ELR (cell line): ENCODE measurements around the gene TMA7.

Source experiments
- DNase-seq: peaks from one replicate; pipeline ENCODE4 v3.0.0-alpha.2; 2015; ENCODE audit warnings: low read depth

The TMA7 gene

DNA sequence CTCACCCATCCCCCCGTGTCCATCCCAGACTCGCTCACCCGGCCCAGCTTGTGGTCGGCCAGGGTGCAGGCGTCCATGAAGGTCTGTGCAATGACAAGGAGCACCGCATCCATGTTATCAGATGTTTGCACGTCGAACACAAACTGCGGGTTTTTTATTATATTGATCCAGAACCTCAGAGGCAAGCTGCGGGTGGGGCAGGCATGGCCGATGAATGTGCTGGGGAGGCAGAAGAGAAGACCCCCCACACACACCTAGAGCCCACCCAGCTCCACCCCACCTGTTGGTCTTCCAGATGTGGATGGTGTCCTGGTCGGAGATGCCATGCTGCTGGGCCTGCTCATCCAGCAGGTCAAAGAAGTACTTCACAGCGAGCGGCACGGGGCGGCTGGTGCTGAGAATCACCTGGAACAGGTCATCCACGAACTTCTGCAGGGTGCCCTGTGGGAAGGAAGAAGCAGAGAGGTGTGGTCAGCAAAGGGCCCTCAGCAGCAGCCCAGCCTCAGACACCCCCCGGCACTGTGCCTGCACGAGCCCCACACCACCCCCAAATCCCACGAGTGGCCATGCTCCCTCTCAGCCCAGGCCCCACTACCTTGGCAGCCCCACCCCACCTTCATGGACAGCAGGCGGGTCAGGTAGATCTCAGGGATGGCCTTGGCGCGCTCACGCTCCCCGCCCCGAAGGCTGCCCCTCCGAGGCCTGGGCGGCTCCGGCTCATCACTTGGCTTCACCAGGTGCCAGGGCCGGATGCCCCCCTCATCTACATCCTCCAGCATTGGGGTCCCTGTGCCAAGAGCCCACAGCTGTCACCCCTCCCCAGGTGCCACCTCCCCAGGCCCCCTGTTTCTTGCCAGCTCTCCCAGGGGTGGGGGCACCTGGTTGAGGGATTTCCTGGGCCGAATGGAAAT lies 30.5 kb upstream of the TMA7 start:
- DNase-seq = no peak

- no peak for DNase-seq
These were observed 29.6 kb upstream of the TMA7 start for GRCh38 chr3:48410205-48411040.

DNA sequence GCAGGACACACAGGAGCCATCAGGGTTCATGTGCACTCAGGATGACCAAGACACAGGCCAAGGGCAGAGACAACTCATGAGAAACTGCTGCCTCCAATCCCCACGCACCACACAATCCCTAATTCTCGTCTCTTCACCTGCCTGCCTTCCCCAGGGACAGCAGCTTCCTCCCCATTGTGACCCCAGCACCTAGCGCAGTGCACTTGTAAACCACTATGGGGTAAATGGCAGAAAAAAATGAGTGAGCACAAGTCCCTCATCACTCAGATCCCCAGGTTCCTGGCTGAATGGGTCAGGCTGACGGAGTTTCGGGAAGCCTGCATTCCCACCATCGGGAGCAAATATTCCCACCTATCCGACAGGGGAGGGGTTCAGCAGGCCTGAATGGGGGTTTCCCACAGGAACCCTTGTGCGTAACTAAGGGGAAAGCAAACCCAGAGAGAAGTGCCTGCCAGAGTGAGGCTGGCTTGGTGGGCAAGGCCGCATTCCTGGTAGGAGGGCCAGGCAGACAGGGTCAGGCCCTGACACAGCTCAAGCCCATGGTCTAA lies 28.9 kb upstream of the TMA7 start:
- no peak for DNase-seq

- no peak for DNase-seq
These were observed 28.3 kb upstream of the TMA7 start for GRCh38 chr3:48411606-48412374.

GRCh38 chr3:48412375-48413001 lies 27.6 kb upstream of the TMA7 start:
- DNase-seq = no peak

DNA sequence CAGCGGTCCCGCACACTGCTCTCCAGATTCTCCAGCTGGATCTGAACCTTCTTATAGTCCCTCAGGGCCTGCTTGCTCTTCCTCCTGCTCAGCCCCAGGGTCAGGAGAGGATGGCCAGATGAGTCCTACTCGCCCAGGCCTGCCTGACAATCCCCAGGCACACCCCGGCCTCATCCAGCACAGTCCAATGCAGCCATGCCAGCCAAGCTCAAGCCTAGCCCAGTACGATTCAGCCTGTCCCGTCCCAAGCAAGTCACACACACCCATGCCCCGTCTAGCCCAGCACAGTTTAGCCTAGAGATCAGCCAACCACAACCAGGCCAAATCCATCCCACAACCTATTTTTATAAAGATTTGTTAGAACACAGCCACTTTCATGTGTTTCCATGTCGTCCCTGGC lies 27.0 kb upstream of the TMA7 start:
- DNase-seq = no peak

- no peak for DNase-seq
These were observed 26.4 kb upstream of the TMA7 start for GRCh38 chr3:48413611-48414010.

DNA sequence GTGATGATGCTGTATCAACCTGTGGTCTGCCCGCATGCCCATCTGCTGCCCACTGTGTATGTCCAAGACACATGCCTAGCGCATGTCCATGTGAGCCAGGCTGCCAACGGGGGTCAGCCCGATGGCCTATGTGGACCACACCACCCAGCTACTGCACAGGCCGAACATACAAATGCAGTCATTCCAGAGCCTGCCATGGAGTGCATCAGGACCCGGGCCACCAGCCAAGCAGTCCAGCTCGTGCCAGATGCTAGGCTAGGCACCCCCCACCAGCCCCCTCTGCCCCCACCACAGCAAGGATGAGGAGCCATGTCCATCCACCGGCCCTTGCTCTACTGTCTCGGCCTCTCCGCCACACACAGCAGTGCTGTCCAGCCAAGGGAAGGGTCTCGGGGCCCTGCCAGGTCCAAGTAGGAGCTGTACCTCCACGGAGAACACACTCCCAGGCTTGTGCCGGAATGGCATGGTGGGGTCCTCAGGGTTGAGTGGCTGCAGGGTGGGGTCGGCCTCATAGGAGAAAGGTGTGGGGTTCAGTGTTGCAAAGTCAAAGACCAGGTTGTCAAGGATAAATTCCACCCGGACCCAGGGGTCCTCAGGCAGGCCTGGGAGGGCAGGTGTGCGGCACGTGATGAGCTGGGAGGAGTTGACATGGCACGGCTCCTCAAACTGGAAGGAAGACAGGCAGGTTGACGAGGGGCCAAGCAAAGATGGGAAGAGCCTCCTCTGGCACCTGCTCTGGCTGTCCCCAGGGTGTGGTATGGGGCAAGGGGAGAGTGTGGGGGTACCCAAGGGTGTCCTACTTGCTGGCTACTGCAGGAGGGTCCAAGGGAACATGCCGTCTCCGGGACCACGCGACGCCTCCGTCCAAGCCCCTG lies 25.4 kb upstream of the TMA7 start:
- DNase-seq = no peak

- DNase-seq = no peak
These were observed 24.7 kb upstream of the TMA7 start for GRCh38 chr3:48415251-48415953.

DNA sequence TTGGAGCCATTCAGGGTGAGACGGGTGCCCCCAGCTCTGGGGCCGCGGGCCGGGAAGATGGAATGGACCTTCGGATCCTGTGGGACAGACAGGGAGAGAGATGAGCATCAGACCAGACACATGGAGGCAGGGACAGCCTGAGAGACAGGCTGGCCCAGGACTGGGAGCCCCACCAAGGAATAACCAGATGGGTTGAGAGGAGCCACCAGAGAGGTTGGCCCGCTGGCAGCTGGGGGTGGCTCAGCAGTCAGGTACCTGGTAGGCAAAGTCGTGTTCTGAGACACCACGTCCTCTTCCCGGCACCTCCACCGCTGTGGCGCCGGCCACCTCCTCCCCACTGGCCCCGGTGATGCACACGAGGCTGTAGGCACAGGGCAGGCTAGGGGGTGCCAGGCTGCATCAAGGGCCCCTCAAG lies 24.0 kb upstream of the TMA7 start:
- DNase-seq = no peak

- DNase-seq = no peak
These were observed 23.5 kb upstream of the TMA7 start for GRCh38 chr3:48416546-48416945.

DNA sequence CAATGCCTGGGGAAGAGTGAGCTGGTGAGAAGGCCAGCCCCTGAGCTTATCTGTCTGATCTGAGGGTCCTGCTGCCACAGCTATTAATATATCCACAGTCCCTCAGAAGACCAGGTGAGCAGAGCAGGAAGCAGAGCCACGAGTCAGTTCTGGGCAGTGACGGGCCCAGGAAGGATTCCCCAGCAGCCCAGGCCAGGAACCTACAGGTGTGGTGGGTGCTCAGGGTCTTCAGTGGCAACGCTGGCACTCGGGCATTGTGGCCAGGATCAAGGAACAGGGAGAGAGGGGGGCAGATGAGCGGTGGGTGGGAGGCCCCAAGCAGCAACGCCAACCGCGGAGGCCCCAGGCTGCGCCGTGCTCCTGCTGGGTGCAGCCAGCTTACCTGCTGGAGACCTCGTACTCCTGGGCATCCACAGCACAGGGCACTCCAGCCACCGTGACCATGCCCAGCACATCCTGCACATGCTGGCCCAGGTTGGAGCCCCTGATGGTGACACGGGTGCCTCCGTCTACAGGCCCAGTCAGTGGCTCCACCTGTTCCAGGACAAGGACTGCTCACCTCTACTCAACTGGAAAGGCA lies 22.4 kb upstream of the TMA7 start:
- DNase-seq = no peak

DNA sequence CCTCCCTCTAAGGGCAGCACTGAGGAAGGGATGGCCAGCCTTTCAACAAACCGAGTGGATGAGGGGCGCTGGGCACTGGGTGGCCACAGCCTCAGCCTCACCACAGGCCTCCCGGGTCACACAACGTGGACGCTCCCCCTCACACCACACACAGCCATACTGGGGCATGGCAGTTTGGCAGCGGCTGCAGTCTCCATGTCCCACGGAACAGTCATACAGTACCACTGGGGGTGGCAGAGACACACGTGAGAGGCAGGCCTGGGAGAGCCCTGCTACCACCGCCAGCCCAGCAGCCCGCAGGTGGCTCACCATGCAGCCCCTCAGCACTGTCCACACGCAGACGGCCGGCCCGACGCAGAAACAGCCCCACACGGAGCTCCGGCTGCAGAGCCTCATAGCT lies 21.9 kb upstream of the TMA7 start:
- DNase-seq = no peak

GRCh38 chr3:48418651-48419050 lies 21.4 kb upstream of the TMA7 start:
- no peak for DNase-seq

GRCh38 chr3:48419149-48419548 lies 20.9 kb upstream of the TMA7 start:
- DNase-seq = no peak

- DNase-seq = no peak
These were observed 20.5 kb upstream of the TMA7 start for GRCh38 chr3:48419597-48419996.

DNA sequence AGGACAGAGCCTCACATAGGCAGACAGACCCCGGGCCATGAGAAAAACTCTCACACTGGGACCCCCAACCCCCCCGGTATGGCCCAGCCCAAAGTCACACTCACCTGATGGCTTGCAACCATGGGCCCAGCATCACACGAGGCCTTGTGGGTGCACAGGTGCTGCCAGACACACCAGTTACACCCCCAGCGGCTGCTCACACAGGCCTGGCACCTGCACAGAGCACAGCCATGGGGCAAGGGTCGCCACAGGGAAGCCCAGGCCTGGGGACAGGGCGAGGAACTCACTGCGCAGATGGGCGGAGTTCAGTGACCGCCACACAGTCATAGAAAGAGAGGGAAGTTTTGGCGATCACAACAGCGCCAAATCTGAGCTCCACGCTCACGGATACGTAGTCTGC lies 19.5 kb upstream of the TMA7 start:
- no peak for DNase-seq

DNA sequence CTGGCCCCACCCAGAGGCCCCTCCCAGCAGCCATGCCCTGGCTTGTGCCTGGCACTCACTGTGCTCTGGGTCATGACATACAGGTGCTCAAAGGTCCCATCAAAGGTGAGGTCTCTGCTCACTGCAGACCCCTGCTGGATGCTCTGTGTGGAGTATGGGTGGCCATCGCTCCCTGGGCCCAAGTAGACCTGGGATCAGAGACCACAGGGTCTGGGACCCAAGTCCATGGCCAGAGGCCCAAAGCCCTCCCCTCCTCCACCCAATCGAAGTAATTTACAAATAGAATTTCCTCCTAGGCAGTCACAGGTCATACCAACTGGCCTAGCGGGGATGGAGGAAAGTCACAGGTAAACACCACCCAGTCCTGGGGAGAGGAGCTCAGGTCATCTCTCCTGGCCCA lies 17.8 kb upstream of the TMA7 start:
- no peak for DNase-seq

GRCh38 chr3:48422681-48423080 lies 17.4 kb upstream of the TMA7 start:
- DNase-seq = no peak
